GM21529 (cell line): ENCODE data around the gene TPO.

Experiments
- ATAC-seq: cut with Tn5 transposase; IDR thresholded peaks from one replicate; pipeline ENCODE4 v1.9.1; 2021; ENCODE audit not compliant: unreplicated experiment

Gene TPO

GRCh38 chr2:1446301-1446700 lies 33.0 kb downstream of the TPO start:
- ATAC-seq: no peak

- ATAC-seq: no peak
These were observed 34.7 kb downstream of the TPO start for GRCh38 chr2:1448009-1448408.

- ATAC-seq: no peak
These were observed 37.7 kb downstream of the TPO start for GRCh38 chr2:1450915-1451314.

GRCh38 chr2:1451422-1451821 lies 38.2 kb downstream of the TPO start:
- ATAC-seq: no peak

- ATAC-seq: no peak
These were observed 40.3 kb downstream of the TPO start for GRCh38 chr2:1453561-1453960.

- ATAC-seq: no peak
These were observed 41.1 kb downstream of the TPO start for GRCh38 chr2:1454346-1454745.

- ATAC-seq: no peak
These were observed 42.2 kb downstream of the TPO start for GRCh38 chr2:1455466-1455865.

- no peak for ATAC-seq
These were observed 45.2 kb downstream of the TPO start for GRCh38 chr2:1458432-1458831.

- ATAC-seq: no peak
These were observed 46.5 kb downstream of the TPO start for GRCh38 chr2:1459727-1460126.

GRCh38 chr2:1460851-1461418 lies 47.7 kb downstream of the TPO start:
- no peak for ATAC-seq

- ATAC-seq: no peak
These were observed 48.5 kb downstream of the TPO start for GRCh38 chr2:1461507-1462390.

- ATAC-seq: no peak
These were observed 49.7 kb downstream of the TPO start for GRCh38 chr2:1462994-1463393.

- ATAC-seq: no peak
These were observed 59.1 kb downstream of the TPO start for GRCh38 chr2:1472350-1472749.

GRCh38 chr2:1476617-1477195 lies 63.4 kb downstream of the TPO start:
- ATAC-seq: no peak

- no peak for ATAC-seq
These were observed 64.2 kb downstream of the TPO start for GRCh38 chr2:1477196-1478040.

- no peak for ATAC-seq
These were observed 65.3 kb downstream of the TPO start for GRCh38 chr2:1478311-1479305.

GRCh38 chr2:1479346-1479745 lies 66.1 kb downstream of the TPO start:
- no peak for ATAC-seq

- ATAC-seq: no peak
These were observed 67.4 kb downstream of the TPO start for GRCh38 chr2:1480671-1481076.

- no peak for ATAC-seq
These were observed 68.4 kb downstream of the TPO start for GRCh38 chr2:1481406-1482252.
